GM12878 (cell line): ENCODE measurements around the gene RNF169. TPM values are rescaled to one million over a fixed set of nuclear protein-coding genes. Genes with fewer than 3 reads are reported as not detected.

ENCODE experiments used
- CUX1 ChIP-seq: IDR thresholded peaks from 2 replicates; pipeline ENCODE4 v1.6.1; 2012; ENCODE audit warnings: improper control_type of control experiment, low read depth, low read length; ENCODE audit not compliant: insufficient replicate concordance
- E2F4 ChIP-seq: IDR thresholded peaks from 2 replicates; pipeline ENCODE4 v1.6.1; 2012; ENCODE audit warnings: low read depth, low read length, improper control_type of control experiment
- EED ChIP-seq: sonication (generic); IDR thresholded peaks from 2 replicates; pipeline ENCODE4 v1.6.1; 2016; ENCODE audit warnings: antibody characterized with exemption, low read depth
- EGR1 ChIP-seq, 2 experiments: IDR thresholded peaks; 1 replicate in 1 of 2; 2 replicates in 1 of 2; pipeline ENCODE4 v1.6.1; 2011 to 2012; ENCODE audit warnings: low read depth in 2 of 2, low read length in 2 of 2, borderline replicate concordance in 1 of 2, mild to moderate bottlenecking in 1 of 2, moderate library complexity in 1 of 2
- EP300 ChIP-seq, 2 experiments: fragments of 150-350 bp in 1 of 2; IDR thresholded peaks; 2 replicates each; pipeline ENCODE4 v1.6.1; 2011 to 2012; ENCODE audit warnings: low read depth in 2 of 2, low read length in 2 of 2, borderline replicate concordance in 1 of 2, improper control_type of control experiment in 1 of 2, inconsistent platforms in 1 of 2; ENCODE audit not compliant: control insufficient read depth in 1 of 2
- ETV6 ChIP-seq, 2 experiments: fragments of 450-650 bp in 1 of 2; IDR thresholded peaks in 1 of 2; conservative IDR thresholded peaks in 1 of 2; 2 replicates each; pipeline ENCODE4 v1.6.1; 2014; ENCODE audit warnings: antibody characterized with exemption in 1 of 2, borderline replicate concordance in 1 of 2, low read depth in 1 of 2, mild to moderate bottlenecking in 1 of 2, moderate library complexity in 1 of 2
- HDGF ChIP-seq: fragments of 450-650 bp; IDR thresholded peaks from 2 replicates; pipeline ENCODE4 v1.6.1; 2016; ENCODE audit warnings: antibody characterized with exemption
- IKZF2 ChIP-seq, 2 experiments: fragments of 450-650 bp; IDR thresholded peaks; 2 replicates each; pipeline ENCODE4 v1.6.1; 2017; ENCODE audit warnings: mild to moderate bottlenecking in 2 of 2, moderate library complexity in 2 of 2
- MTA2 ChIP-seq: fragments of 450-650 bp; IDR thresholded peaks from 2 replicates; pipeline ENCODE4 v1.6.1; 2016; ENCODE audit warnings: low read depth, mild to moderate bottlenecking, moderate library complexity
- MYB ChIP-seq: fragments of 150-350 bp; IDR thresholded peaks from 2 replicates; pipeline ENCODE4 v1.6.1; 2014; ENCODE audit warnings: mild to moderate bottlenecking, low read depth, low read length, borderline replicate concordance
- NR2C2 ChIP-seq: IDR thresholded peaks from 2 replicates; pipeline ENCODE4 v1.6.1; 2011; ENCODE audit warnings: borderline replicate concordance, low read depth; ENCODE audit not compliant: control insufficient read depth, insufficient read length
- PAX8 ChIP-seq: fragments of 450-650 bp; IDR thresholded peaks from 2 replicates; pipeline ENCODE4 v1.6.1; 2017; ENCODE audit warnings: mild to moderate bottlenecking, moderate library complexity
- POU2F2 ChIP-seq: IDR thresholded peaks from 3 replicates; pipeline ENCODE4 v1.6.1; 2011; ENCODE audit warnings: low read depth, mild to moderate bottlenecking, low read length, borderline replicate concordance
- RBBP5 ChIP-seq: fragments of 200-600 bp; sonication (generic); conservative IDR thresholded peaks from 2 replicates; pipeline ENCODE4 v1.6.1; 2016
- RFX5 ChIP-seq: IDR thresholded peaks from 2 replicates; pipeline ENCODE4 v1.6.1; 2011; ENCODE audit warnings: low read depth, low read length, improper control_type of control experiment
- RUNX3 ChIP-seq: IDR thresholded peaks from 2 replicates; pipeline ENCODE4 v1.6.1; 2012; ENCODE audit warnings: low read length, inconsistent platforms
- SIN3A ChIP-seq: IDR thresholded peaks from 2 replicates; pipeline ENCODE4 v1.6.1; 2012; ENCODE audit warnings: low read depth, low read length, improper control_type of control experiment
- SRF ChIP-seq, 2 experiments: IDR thresholded peaks; 2 replicates each; pipeline ENCODE4 v1.6.1; 2011; ENCODE audit warnings: low read depth in 2 of 2, low read length in 2 of 2, mild to moderate bottlenecking in 1 of 2, moderate library complexity in 1 of 2
- USF1 ChIP-seq: IDR thresholded peaks from 2 replicates; pipeline ENCODE4 v1.6.1; 2011; ENCODE audit warnings: borderline replicate concordance, low read depth, mild to moderate bottlenecking, moderate library complexity, mixed read lengths, low read length; ENCODE audit not compliant: insufficient read depth; ENCODE audit errors: extremely low read length
- YBX1 ChIP-seq: fragments of 450-650 bp; IDR thresholded peaks from 2 replicates; pipeline ENCODE4 v1.6.1; 2016; ENCODE audit warnings: antibody characterized with exemption
- ZNF207 ChIP-seq: fragments of 450-650 bp; IDR thresholded peaks from 2 replicates; pipeline ENCODE4 v1.6.1; 2014; ENCODE audit warnings: antibody characterized with exemption, mild to moderate bottlenecking, borderline replicate concordance
- polyA plus RNA-seq, 11 experiments: library from polyadenylated mRNA; depleted of rRNA in 4 of 11; unstranded in 6 of 11; stranded (reverse) in 5 of 11; fragments of >200 nt; fragmentation: Nextera tagmentation in 4 of 11; fragmentation: Illumina TruSeq in 1 of 11; extraction: Ambion mirVana in 4 of 11; extraction: Trizol in 1 of 11; gene quantifications; 1 replicate in 1 of 11; 2 replicates in 10 of 11; pipeline versions ENCODE4 v1.2.1 to v1.2.3, GENCODE V29; 2011 to 2016; ENCODE audit warnings: inconsistent platforms in 2 of 11, missing spikeins in 2 of 11, low read depth in 1 of 11
- total RNA-seq, 4 experiments: library from RNA; depleted of rRNA in 3 of 4; stranded (reverse); fragments of >200 nt in 3 of 4; fragmentation: Illumina TruSeq in 1 of 4; extraction: Trizol in 1 of 4; gene quantifications; 2 replicates each; pipeline versions ENCODE4 v1.2.1 to v1.2.3, GENCODE V29; 2013 to 2021
- TF ChIP-seq, protein P1 (sequence below): IDR thresholded peaks from 2 replicates; pipeline ENCODE4 v1.6.1; 2011; ENCODE audit warnings: low read depth, mild to moderate bottlenecking, low read length, moderate library complexity, borderline replicate concordance; ENCODE audit errors: extremely low read depth

Gene RNF169
- total and polyA plus RNA-seq, 10 of the 15 experiments (the other 5 are each of a cell fraction or from before 2014, with no cell fraction given) = 0.32 to 13.2 (median 6.4) TPM

- TF ChIP-seq CUX1 (no peak), IKZF2 (IDR thresholded peaks at IDR 0.05) (peak; percentile 28 to 40; a peak in 3 of 4 replicates), RFX5 (no peak), SIN3A (no peak), SRF (IDR thresholded peaks at IDR 0.05; ENCODE audit: low read depth in 2 of 2, low read length in 2 of 2) (no peak), YBX1 (no peak), E2F4 (no peak), PAX8 (no peak), NR2C2 (no peak), EP300 (IDR thresholded peaks at IDR 0.05; ENCODE audit: borderline replicate concordance in 1 of 2, control insufficient read depth in 1 of 2, low read depth in 2 of 2, low read length in 2 of 2) (no peak), ZNF207 (no peak), MTA2 (no peak), ETV6 (conservative IDR thresholded peaks at IDR 0.05 in 1 of 2, IDR thresholded peaks at IDR 0.05 in 1 of 2; ENCODE audit: borderline replicate concordance in 1 of 2, low read depth in 1 of 2) (no peak; a peak in 1 of 4 replicates), EGR1 (IDR thresholded peaks at IDR 0.05; ENCODE audit: borderline replicate concordance in 1 of 2, low read depth in 2 of 2, low read length in 2 of 2) (no peak), USF1 (no peak), EED (no peak; the same call in 1 of the 2 replicates), HDGF (0 out of 2 replicates have a peak, but pooled peaks have one; percentile 35), RUNX3 (peak; percentile 54), MYB (no peak), RBBP5 (no peak), POU2F2 (no peak)
- TF ChIP-seq, protein P1, sequence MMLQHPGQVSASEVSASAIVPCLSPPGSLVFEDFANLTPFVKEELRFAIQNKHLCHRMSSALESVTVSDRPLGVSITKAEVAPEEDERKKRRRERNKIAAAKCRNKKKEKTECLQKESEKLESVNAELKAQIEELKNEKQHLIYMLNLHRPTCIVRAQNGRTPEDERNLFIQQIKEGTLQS = no peak
Observed at GRCh38 chr11:74754507-74755252, 6.0 kb downstream of the RNF169 start (continued).
